Uterus (tissue), 2 donors: ENCODE measurements around the gene NPFFR1.

Source experiments
- POLR2A ChIP-seq, 2 donors: fragments of 450-650 bp; IDR thresholded peaks; one replicate each; pipeline ENCODE4 v1.6.1; 2016; ENCODE audit warnings: antibody characterized with exemption in 2 of 2, mild to moderate bottlenecking in 1 of 2, moderate library complexity in 1 of 2
- TF ChIP-seq, protein P1 (sequence below), 4 experiments: fragments of 200-600 bp in 2 of 4; fragments of 450-650 bp in 2 of 4; sonication (generic) in 2 of 4; IDR thresholded peaks; one replicate each; pipeline ENCODE4 v1.5.1; 2016 to 2019; ENCODE audit warnings: antibody characterized with exemption in 4 of 4, mild to moderate bottlenecking in 2 of 4, moderate library complexity in 1 of 4

DNA sequence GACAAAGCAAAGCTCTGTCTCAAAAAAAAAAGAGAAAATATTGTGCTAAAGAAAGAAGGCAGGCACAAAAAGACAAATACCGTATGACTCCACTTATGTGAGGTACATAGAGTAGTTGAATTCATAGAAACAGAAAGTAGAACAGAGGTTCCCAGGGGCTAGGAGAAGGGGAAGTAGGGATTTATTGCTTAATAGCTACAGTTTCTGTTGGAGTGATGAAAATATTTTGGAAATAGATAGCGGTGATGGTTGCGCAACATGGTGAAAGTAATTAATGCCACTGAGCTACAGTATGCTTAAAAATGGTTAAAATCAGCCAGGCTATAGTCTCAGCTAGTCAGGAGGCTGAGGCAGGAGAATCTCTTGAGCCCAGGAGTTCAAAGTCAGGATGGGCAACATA lies 18.5 kb upstream of the NPFFR1 start:
- TF ChIP-seq POLR2A (IDR thresholded peaks at IDR 0.05), result no peak
- TF ChIP-seq, protein P1, sequence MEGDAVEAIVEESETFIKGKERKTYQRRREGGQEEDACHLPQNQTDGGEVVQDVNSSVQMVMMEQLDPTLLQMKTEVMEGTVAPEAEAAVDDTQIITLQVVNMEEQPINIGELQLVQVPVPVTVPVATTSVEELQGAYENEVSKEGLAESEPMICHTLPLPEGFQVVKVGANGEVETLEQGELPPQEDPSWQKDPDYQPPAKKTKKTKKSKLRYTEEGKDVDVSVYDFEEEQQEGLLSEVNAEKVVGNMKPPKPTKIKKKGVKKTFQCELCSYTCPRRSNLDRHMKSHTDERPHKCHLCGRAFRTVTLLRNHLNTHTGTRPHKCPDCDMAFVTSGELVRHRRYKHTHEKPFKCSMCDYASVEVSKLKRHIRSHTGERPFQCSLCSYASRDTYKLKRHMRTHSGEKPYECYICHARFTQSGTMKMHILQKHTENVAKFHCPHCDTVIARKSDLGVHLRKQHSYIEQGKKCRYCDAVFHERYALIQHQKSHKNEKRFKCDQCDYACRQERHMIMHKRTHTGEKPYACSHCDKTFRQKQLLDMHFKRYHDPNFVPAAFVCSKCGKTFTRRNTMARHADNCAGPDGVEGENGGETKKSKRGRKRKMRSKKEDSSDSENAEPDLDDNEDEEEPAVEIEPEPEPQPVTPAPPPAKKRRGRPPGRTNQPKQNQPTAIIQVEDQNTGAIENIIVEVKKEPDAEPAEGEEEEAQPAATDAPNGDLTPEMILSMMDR (IDR thresholded peaks at IDR 0.05), result no peak
